ENCODE results near the gene ACAP3. TPM values are rescaled to one million over a fixed set of nuclear protein-coding genes. Genes with fewer than 3 reads are reported as not detected.

Gene ACAP3
- total RNA-seq, 4 donors from 2014 or later: 18.4 to 31.9 (median 25.8) TPM

GRCh38 chr1:1337793-1338147 lies 30.0 kb upstream of the ACAP3 start:
- DNase-seq (no peak), ATAC-seq (no peak)
- Histone ChIP-seq H3K4me3 (no peak overlapping the region), H3K9me3 (no peaks in the 10 kb centered on the region), H3K36me3 (peaks cover 0 to 57% of the 10 kb centered on the region in 2 donors), H3K27ac (no peak overlapping the region), H3K27me3 (no peaks in the 10 kb centered on the region), H3K4me1 (peaks cover 4 to 22% of the 10 kb centered on the region in 2 donors)
- intact Hi-C loops (cut with DNase I; ENCODE audit: low total_unique reads): no loop called here
- in situ Hi-C loops (cut with MboI; ENCODE audit: low sequenced_read_pairs in 4 of 4): no loop called here
- TF ChIP-seq CTCF (IDR thresholded peaks at IDR 0.05 in 4 of 5, conservative IDR thresholded peaks at IDR 0.05 in 1 of 5): no peak

- TF ChIP-seq POLR2A (IDR thresholded peaks at IDR 0.05) (no peak), CTCF (IDR thresholded peaks at IDR 0.05 in 4 of 5, conservative IDR thresholded peaks at IDR 0.05 in 1 of 5) (no peak)
- Histone ChIP-seq H3K27me3 (no peaks in the 10 kb centered on the region), H3K4me1 (peaks cover 8 to 16% of the 10 kb centered on the region in 2 donors), H3K4me3 (no peak overlapping the region), H3K9me3 (no peaks in the 10 kb centered on the region), H3K27ac (no peak overlapping the region), H3K36me3 (peaks cover 0 to 57% of the 10 kb centered on the region in 2 donors)
- intact Hi-C loops (cut with DNase I; ENCODE audit: low total_unique reads) (no loop called here), in situ Hi-C loops (cut with MboI; ENCODE audit: low sequenced_read_pairs in 4 of 4) (no loop called here)
- ATAC-seq (no peak), DNase-seq (no peak)
Measured at GRCh38 chr1:1336931-1337792, 29.4 kb upstream of the ACAP3 start.

- intact Hi-C loops (cut with DNase I; ENCODE audit: low total_unique reads): no loop called here
Measured at GRCh38 chr1:1336446-1336845, 28.7 kb upstream of the ACAP3 start.

GRCh38 chr1:1335792-1336248 lies 28.1 kb upstream of the ACAP3 start:
- in situ Hi-C loops (cut with MboI; ENCODE audit: low sequenced_read_pairs in 4 of 4): no loop called here

More at GRCh38 chr1:1336446-1336845, 28.7 kb upstream of the ACAP3 start:
- in situ Hi-C loops (cut with MboI; ENCODE audit: low sequenced_read_pairs in 4 of 4): no loop called here
- no peaks in the 10 kb centered on the region for H3K9me3 ChIP-seq
- no peak overlapping the region for H3K27ac ChIP-seq
- H3K27me3 ChIP-seq: no peaks in the 10 kb centered on the region
- peaks cover 8 to 13% of the 10 kb centered on the region in 2 donors for H3K4me1 ChIP-seq
- H3K36me3 ChIP-seq: peaks cover 0 to 53% of the 10 kb centered on the region in 2 donors
- TF ChIP-seq CTCF (IDR thresholded peaks at IDR 0.05 in 4 of 5, conservative IDR thresholded peaks at IDR 0.05 in 1 of 5): no peak
- TF ChIP-seq POLR2A (IDR thresholded peaks at IDR 0.05): no peak
- no peak for DNase-seq
- no peak for ATAC-seq
- H3K4me3 ChIP-seq: no peak overlapping the region

More at GRCh38 chr1:1335792-1336248, 28.1 kb upstream of the ACAP3 start:
- peaks cover 13 to 19% of the 10 kb centered on the region in 2 donors for H3K4me1 ChIP-seq
- TF ChIP-seq POLR2A (IDR thresholded peaks at IDR 0.05): no peak
- TF ChIP-seq CTCF (IDR thresholded peaks at IDR 0.05 in 4 of 5, conservative IDR thresholded peaks at IDR 0.05 in 1 of 5): no peak
- no peaks in the 10 kb centered on the region for H3K27me3 ChIP-seq
- H3K36me3 ChIP-seq: peaks cover 0 to 47% of the 10 kb centered on the region in 2 donors
- intact Hi-C loops (cut with DNase I; ENCODE audit: low total_unique reads): no loop called here
- no peaks in the 10 kb centered on the region for H3K9me3 ChIP-seq
- no peak for DNase-seq
- no peak overlapping the region for H3K27ac ChIP-seq
- no peak for ATAC-seq
- H3K4me3 ChIP-seq: no peak overlapping the region

Measured in gastrocnemius medialis (tissue), 4 donors.